SHP77 treated with DMSO at 0.1 percent for 48 hours (cell line): ENCODE measurements around the gene TARP.

Experiments used
- DNase-seq: peaks from one replicate; lab custom pipeline; 2025; lab: John Stamatoyannopoulos, UW

The TARP gene

GRCh38 chr7:38217672-38218071 is 55.8 kb downstream of the TARP start:
- no peak for DNase-seq

DNA sequence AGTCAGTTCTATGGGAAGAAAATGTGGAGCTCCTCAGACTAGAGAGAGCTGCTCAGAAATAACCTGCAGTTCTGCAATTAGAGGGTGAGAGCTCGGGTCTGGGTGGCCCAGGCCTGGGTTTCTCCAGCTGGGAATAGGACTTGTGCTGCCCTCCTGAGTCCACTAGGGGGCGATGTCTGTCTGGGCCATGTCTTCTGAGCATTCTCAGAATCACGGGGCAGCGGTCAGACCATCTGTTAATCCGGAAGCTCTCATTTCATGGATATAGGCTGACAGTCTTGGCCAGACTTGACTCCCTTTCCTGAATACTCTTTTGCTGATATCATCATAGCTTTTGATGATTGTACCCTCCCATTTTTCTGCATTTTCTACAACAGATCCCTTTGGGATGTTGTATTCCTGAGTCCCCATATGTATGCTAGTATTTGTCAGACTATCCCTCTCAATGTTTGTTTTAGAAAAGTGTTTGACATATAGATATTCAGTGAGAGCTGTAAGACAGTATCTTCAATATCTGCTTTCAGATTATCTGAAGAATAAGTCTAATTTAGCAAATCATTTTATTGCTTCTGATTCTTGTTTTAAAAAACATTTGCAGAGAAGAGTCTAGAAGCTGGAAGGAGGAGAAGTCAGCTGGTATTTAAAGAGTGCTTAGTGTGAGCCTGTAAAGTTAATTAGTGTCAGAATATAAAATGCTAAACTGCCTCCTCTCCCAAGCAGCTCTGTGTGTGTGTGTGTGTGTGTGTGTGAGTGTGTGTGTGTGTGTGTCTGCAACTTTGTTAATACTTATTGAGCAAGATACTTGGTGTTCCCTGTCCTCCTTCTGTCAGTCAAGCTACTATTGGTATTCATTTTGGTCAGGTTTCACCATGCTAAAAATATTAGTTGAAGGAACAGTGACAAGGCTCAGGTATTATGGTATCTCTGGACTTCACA is 57.4 kb downstream of the TARP start:
- DNase-seq, result peak; percentile 21

- DNase-seq, result no peak
These were observed 58.3 kb downstream of the TARP start for GRCh38 chr7:38215115-38215514.

- DNase-seq, result no peak
These were observed 61.5 kb downstream of the TARP start for GRCh38 chr7:38211940-38212339.

- DNase-seq, result no peak
These were observed 62.0 kb downstream of the TARP start for GRCh38 chr7:38211486-38211885.
